ENCODE measurements around the gene DACT2.
"Not testable (repeated sequence)": the region's sequence is repeated elsewhere in the genome, so short reads cannot be mapped to it uniquely, and the experiment has no call there.

DACT2 gene

GRCh38 chr6:168280020-168280898, 39.3 kb downstream of the DACT2 start:
- no peak for DNase-seq

GRCh38 chr6:168279403-168279935, 40.1 kb downstream of the DACT2 start:
- DNase-seq: no peak

DNA sequence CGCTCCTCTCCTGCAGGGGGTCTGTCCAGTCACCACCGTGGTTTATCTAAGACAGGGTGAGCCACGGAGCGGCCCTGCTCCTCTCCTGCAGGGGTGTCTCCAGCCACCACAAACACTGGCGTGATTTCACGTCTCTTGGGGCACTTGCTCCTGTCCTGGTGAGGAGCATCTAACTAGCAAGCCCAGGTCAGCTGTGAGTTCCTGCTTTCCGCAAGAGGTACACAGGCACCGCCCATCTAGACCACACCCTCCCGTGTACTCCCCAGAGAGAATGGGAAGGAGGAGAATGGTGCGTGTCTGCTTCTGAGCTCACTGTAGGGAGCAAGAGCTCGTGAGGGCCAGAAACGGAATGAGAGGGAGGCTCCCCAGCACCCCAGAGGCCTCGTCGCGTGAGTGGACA, 40.7 kb downstream of the DACT2 start:
- no peak for DNase-seq

- no peak for DNase-seq
Observed at GRCh38 chr6:168277274-168277669, 42.3 kb downstream of the DACT2 start.

- no peak for DNase-seq
Observed at GRCh38 chr6:168276576-168277273, 42.9 kb downstream of the DACT2 start.

DNA sequence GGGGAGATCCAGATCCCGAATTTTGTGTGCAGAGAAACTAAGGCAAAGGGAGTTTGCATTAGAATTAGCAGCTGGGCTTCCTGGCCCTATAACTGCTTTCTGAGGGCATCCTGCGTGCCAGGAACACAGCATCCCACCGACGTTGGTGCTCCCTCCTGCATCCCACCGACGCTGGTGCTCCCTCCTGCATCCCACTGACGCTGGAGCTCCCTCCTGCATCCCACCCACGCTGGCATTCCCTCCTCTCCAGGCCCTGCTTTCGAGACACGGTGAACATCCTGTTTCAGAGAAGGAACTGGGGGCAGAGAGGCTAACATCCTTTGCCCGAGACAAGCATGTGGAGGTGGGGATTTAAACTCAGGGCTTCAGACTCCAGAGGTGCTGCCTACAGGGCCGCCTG, 44.4 kb downstream of the DACT2 start:
- no peak for DNase-seq

DNA sequence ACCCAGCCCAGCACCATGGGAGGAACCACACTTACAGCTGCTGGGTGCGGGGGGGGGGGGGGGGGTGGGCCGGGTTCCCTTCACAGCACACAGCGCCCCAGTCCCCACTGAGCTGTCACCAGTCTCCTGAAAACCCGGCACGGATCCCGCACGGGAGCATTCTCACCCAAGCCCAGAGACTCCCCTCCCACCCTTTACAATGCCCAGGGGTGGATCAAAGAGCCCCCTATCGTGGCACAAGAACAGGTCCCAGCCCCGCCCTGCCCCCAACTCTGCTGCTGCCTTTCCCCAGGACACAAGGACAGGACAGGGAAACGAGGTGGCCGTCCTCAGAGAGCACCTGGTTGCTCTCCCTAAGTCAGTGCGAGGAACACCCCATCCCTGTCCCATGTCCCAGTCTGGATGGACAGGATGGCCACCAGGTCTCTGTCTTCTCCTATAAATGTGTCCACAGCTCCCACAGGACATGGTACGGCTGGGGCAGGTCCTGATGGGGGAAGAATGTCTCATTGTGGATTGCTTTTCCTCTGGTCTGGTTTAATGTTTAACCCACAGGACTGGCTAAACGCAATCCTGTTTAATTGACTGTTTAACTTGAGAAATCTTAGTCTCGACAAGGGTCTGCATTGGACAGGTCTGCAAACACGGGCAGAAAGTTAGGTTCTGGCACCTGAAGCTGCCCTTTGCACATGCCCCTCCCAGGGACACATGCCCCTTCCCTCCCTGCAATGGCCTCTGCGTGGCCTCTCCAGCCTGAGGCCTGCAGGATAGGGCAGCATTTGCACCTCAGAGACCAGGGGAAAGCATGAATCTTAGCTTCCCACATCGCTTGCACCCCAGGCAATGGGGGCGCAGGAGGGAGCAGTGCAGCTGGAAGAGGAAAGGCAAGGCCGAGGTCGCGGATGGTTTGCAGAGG, 45.3 kb downstream of the DACT2 start:
- no peak for DNase-seq

DNA sequence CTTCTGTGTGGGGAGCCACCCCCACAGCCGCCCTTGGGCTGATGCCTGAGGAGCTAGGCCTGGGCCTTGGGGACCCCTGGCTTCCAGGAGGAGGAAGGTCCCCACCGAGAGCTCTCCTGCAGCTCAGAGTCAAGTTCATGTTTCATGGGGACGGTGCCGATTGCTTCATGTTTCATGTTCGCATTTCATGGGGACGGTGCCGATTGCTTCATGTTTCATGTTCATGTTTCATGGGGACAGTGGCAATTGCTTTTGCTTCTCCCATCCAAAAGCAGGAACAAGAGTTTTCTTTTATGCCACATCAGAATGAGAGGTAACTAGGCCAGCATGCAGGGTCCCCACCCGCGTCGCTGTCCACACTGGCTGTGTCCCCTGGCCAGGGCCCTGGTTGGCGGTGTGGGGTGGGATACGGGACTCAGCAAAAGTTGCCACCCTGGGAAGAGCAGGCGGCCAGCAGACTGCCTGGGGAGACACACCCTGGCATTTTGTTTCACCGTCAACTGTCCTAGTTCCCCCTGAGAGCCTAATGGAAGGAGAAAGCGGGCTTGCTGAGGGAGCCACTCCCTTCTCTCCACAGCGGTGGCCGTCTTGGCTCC, 46.0 kb downstream of the DACT2 start:
- DNase-seq: no peak

- DNase-seq: no peak
Observed at GRCh38 chr6:168272415-168273325, 46.9 kb downstream of the DACT2 start.

DNA sequence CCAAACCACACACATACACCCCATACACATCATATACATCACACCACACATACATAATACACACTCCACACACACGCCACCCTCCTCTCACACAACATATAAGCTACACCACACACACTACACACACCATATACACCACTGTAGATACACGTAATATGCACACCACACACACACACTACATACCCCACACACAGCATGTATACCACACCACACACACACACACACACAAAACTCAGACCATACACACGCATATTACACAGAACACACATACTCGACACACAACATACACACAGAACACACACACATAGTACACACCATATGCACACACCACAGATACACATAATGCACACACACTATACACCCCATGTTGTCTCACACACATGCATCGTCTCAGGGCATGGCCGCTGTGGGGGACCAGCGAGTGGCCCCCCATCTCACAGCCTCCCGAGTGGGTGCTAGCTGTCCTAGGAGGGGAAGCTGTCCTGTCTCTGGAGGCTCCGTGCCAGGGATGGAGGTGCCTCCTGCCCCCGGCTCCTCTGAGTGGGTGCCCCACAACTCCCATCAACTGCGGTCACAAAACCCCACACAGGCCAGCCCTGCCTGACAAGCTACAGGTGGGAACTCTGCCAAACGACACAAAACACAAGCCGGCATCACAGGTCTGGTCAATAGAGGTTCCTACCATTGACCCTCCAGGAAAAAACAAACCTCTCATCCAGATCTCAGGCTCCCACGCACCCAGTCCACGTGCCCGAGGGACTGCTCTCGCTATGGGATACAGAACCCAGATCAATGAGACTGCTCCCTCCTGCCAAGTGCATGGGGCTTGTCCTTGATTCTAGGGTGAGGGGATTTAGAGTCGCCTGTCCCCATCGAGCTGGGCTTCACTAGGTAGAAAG, 49.1 kb downstream of the DACT2 start:
- DNase-seq: no peak

GRCh38 chr6:168269455-168270243, 49.9 kb downstream of the DACT2 start:
- DNase-seq: no peak

GRCh38 chr6:168268755-168269154, 50.8 kb downstream of the DACT2 start:
- DNase-seq: no peak

- not testable (repeated sequence) for DNase-seq
Observed at GRCh38 chr6:168267779-168268178, 51.8 kb downstream of the DACT2 start.

DNA sequence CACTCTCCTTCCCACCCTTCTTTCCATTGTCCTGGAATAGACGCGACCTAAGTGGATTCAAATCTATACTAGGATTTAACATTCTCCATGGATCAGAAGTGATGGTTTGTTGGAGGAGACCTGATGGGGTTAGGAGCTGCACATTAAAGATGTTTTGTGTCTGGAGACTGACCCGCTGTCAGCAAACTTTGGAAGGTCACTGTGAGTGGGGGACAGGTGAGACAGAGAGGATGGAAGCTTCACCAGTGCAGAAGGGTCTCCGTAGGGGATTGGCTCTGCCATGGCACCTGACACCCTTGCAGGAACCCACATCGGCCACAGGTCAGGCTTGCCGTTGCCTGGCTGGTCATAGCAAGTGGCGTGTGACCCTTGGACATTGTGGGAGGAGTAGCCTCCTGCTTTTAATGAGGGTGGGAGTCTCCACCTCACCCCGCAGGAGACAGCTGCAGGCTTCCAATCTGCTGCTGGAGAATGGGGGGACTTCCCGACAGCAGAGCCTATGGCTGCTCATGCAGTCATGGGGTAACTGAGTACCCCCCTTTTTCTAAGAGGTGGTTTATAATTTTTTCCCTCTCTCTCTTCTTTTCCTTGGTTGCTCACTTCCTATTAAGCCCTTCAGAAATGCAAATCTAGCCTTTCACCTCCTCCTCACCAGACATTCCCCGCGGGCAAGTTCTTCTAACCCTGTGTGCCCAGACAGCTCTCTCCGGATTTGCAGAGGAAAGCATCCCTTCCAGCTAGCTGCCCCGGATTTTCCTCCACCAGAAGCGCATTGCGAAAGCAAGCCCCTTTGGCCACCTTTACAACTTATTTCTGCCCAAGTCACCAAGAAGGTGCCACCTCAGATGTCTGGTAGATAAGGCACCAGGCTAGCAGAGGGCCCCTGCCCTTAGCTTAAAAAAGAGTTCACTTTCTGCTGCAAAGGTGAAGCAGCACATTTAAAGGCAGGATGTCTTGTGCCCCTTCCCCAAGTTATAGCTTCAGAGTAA, 53.5 kb downstream of the DACT2 start:
- no peak for DNase-seq

DNA sequence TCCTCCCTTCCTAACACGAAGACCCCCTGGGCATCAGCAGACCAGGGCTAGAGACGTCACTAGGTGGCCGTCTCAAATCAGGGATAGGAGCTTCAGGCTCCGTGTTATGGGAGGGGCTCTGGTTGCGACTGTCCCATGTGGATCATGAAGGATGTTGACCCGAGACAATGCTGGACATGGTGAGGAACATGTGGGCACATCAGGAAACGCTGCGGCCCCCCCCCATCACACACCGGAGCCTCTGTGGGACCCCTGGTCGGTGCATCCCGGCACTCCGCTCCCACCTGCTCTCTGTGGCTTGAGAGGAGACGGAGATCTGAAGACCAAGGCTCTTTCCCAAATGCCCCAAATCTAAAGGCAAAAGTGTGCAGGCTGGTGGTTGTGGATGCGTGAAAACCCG, 54.2 kb downstream of the DACT2 start:
- DNase-seq: no peak

- no peak for DNase-seq
Observed at GRCh38 chr6:168264593-168265335, 54.8 kb downstream of the DACT2 start.

GRCh38 chr6:168263351-168263905, 56.1 kb downstream of the DACT2 start:
- no peak for DNase-seq
